CD4-positive, alpha-beta T cell (primary cell): Measurements from ENCODE around the gene PASK. TPM values are rescaled to one million over a fixed set of nuclear protein-coding genes. Genes with fewer than 3 reads are reported as not detected.

Experiments used
- ATAC-seq: fragments of 200-7000 bp; cut with Tn5 transposase; one replicate; pipeline ENCODE4 v1.10.0; 2022; ENCODE audit warnings: mild to moderate bottlenecking; ENCODE audit not compliant: poor library complexity
- CTCF ChIA-PET: fragments of 350-600 bp; sonication (Branson Sonifier 250); formaldehyde crosslinking; loops from one replicate; lab custom pipeline; 2021; ENCODE audit warnings: antibody characterized with exemption, inconsistent platforms; lab: Charles Lee
- POLR2A ChIA-PET: fragments of 350-600 bp; sonication (Branson Sonifier 250); formaldehyde crosslinking; loops from one replicate; lab custom pipeline; 2021; ENCODE audit warnings: antibody characterized with exemption, inconsistent platforms; lab: Charles Lee
- DNase-seq, 14 experiments: peaks; one replicate each; pipeline ENCODE4 v3.0.0-alpha.2; 2013 to 2020; ENCODE audit warnings: mixed read lengths in 2 of 14
- H3K27ac ChIP-seq, 2 donors: one replicate each; pipeline versions ENCODE4 v1.5.1 to v1.7.0; 2013; ENCODE audit warnings: low read length in 2 of 2, low read depth in 1 of 2, mild to moderate bottlenecking in 1 of 2
- H3K27me3 ChIP-seq, 2 experiments: 1 replicate in 1 of 2; 2 replicates in 1 of 2; pipeline versions ENCODE4 v1.6.1 to v1.7.0; 2013; ENCODE audit warnings: low read length in 2 of 2, control low read depth in 1 of 2, mild to moderate bottlenecking in 1 of 2, moderate library complexity in 1 of 2; ENCODE audit not compliant: insufficient read depth in 2 of 2, control insufficient read depth in 1 of 2
- H3K36me3 ChIP-seq: one replicate; pipeline ENCODE4 v1.6.1; 2013; ENCODE audit warnings: low read length, control low read depth; ENCODE audit not compliant: insufficient read depth
- H3K4me1 ChIP-seq: one replicate; pipeline ENCODE4 v1.6.1; 2013; ENCODE audit warnings: low read length, control low read depth; ENCODE audit not compliant: insufficient read depth
- H3K4me3 ChIP-seq: one replicate; pipeline ENCODE4 v1.5.1; 2013; ENCODE audit warnings: mild to moderate bottlenecking, low read length, moderate library complexity
- H3K9me3 ChIP-seq, 2 experiments: 1 replicate in 1 of 2; 2 replicates in 1 of 2; pipeline versions ENCODE4 v1.6.1 to v1.7.0; 2013; ENCODE audit warnings: low read length in 2 of 2, mild to moderate bottlenecking in 2 of 2, control low read depth in 1 of 2, moderate library complexity in 1 of 2; ENCODE audit not compliant: control insufficient read depth in 1 of 2, insufficient read depth in 1 of 2
- H3K27ac Mint-ChIP-seq: one replicate; pipeline ENCODE4 v1.8.0; 2020; ENCODE audit warnings: mixed read lengths
- H3K27me3 Mint-ChIP-seq: one replicate; pipeline ENCODE4 v1.8.0; 2021; ENCODE audit warnings: mixed read lengths
- H3K36me3 Mint-ChIP-seq: one replicate; pipeline ENCODE4 v1.8.0; 2021; ENCODE audit warnings: low read depth, mixed read lengths
- H3K4me1 Mint-ChIP-seq: one replicate; pipeline ENCODE4 v1.8.0; 2021; ENCODE audit warnings: low read depth, mixed read lengths
- H3K4me3 Mint-ChIP-seq: one replicate; pipeline ENCODE4 v1.8.0; 2020; ENCODE audit warnings: mild to moderate bottlenecking, mixed read lengths
- H3K9me3 Mint-ChIP-seq: one replicate; pipeline ENCODE4 v1.8.0; 2020; ENCODE audit warnings: mixed read lengths
- intact Hi-C, 2 experiments: fragments of 100-400 bp; cut with DNase I in 1 of 2; cut with micrococcal nuclease in 1 of 2; formaldehyde crosslinking; loops; one replicate each; pipeline versions ENCODE4 v1.15.1 to v1.9.0; 2023 to 2025; cut with DNase I, micrococcal nuclease
- total RNA-seq, 174 experiments: library from RNA in 2 of 174; stranded (reverse) in 2 of 174; gene quantifications; one replicate each; pipeline ENCODE4 v1.2.3 and lab custom pipeline; 2021 to 2026
- TF ChIP-seq, protein P1 (sequence below): fragments of 200-600 bp; IDR thresholded peaks from one replicate; pipeline ENCODE4 v1.8.0; 2022; ENCODE audit warnings: antibody characterized with exemption, mild to moderate bottlenecking

The PASK gene
- total RNA-seq, 2 experiments from 2014 or later: 78.0 to 87.9 TPM

DNA sequence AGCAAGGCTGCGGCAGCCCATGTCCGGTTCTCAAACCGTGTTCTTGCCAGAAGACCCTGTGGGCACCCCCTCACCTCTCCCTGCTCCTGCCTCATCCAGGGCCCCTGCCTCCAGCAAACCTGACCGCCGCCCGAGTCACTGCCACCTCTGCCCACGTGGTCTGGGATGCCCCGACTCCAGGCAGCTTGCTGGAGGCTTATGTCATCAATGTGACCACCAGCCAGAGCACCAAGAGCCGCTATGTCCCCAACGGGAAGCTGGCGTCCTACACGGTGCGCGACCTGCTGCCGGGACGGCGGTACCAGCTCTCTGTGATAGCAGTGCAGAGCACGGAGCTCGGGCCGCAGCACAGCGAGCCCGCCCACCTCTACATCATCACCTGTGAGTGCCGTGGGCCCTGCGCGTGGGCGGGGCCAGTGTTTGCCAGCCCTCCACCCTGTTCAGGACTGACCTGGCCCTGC is 79.4 kb downstream of the PASK start:
- Histone ChIP-seq H3K36me3 (peaks cover 7% of the 10 kb centered on the region), H3K27ac (no peak overlapping the region), H3K27me3 (no peaks in the 10 kb centered on the region), H3K4me1 (no peaks in the 10 kb centered on the region), H3K9me3 (no peaks in the 10 kb centered on the region), H3K4me3 (no peak overlapping the region)
- intact Hi-C loops: loop anchor here (10.0 kb wide), 2 partner anchors 55 to 155 kb away; no protein-coding TSS in a partner anchor
- Mint-ChIP-seq H3K36me3 (peaks cover 7% of the 10 kb centered on the region), H3K27ac (no peak overlapping the region), H3K9me3 (no peaks in the 10 kb centered on the region), H3K27me3 (no peaks in the 10 kb centered on the region), H3K4me1 (no peaks in the 10 kb centered on the region), H3K4me3 (no peak overlapping the region)
- POLR2A ChIA-PET: interaction anchor here (0.5 kb wide), 1 partner anchor 79 kb away, joined by 3 read pairs; the partner anchor contains the start of gene PASK
- no peak for ATAC-seq
- peak in 1 of 14 experiments; percentile 18 for DNase-seq
- CTCF ChIA-PET: no interaction called here
- TF ChIP-seq, protein P1, sequence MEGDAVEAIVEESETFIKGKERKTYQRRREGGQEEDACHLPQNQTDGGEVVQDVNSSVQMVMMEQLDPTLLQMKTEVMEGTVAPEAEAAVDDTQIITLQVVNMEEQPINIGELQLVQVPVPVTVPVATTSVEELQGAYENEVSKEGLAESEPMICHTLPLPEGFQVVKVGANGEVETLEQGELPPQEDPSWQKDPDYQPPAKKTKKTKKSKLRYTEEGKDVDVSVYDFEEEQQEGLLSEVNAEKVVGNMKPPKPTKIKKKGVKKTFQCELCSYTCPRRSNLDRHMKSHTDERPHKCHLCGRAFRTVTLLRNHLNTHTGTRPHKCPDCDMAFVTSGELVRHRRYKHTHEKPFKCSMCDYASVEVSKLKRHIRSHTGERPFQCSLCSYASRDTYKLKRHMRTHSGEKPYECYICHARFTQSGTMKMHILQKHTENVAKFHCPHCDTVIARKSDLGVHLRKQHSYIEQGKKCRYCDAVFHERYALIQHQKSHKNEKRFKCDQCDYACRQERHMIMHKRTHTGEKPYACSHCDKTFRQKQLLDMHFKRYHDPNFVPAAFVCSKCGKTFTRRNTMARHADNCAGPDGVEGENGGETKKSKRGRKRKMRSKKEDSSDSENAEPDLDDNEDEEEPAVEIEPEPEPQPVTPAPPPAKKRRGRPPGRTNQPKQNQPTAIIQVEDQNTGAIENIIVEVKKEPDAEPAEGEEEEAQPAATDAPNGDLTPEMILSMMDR: no peak

DNA sequence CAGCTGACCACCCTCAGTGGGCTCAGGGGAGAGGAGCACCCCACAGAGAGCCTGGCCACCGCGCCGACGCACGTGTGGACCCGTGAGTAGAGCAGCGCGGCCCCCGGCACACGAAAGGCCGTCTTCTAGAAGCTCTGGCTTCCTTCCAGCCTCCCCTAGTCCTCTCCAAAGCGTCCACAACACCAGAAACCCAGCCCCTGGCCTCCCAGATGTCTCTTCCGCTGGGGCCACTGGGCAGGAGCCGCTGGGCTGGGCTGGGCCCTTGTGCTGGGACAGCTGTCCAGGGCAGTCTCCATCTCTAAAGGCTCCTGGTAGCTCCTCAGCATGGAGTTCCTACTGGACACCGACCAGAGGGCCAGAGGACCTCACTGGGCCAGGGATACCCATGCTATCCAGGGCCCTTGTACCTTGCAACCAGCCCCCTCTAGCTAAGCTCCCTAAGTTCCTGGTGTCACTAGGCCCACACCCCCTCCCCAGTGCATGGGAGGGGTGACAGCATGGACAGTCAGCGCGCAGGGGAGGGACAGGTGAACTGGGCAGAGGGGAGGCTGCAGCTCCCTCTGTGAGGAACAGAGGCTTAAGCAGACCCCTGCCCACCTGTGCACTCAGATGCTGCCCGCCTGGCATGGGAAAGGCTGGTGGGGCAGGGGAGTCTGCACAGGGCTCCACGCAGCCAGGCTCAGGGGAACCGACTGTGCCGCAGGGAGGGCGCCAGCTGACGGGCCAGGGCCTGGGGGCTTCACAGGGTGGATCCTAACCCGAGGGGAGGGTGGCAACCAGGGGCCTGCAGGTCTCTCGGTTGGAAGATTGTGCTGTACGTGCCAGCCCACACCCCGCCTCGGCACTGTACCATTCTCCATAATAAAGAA is 80.1 kb downstream of the PASK start:
- H3K9me3 Mint-ChIP-seq: no peaks in the 10 kb centered on the region
- no peak for DNase-seq
- Histone ChIP-seq H3K27me3 (no peaks in the 10 kb centered on the region), H3K27ac (no peak overlapping the region), H3K9me3 (no peaks in the 10 kb centered on the region), H3K36me3 (no peaks in the 10 kb centered on the region), H3K4me1 (peaks cover 4% of the 10 kb centered on the region), H3K4me3 (no peak overlapping the region)
- TF ChIP-seq, protein P1: no peak
- H3K27ac Mint-ChIP-seq: no peak overlapping the region
- H3K4me3 Mint-ChIP-seq: no peak overlapping the region
- H3K27me3 Mint-ChIP-seq: no peaks in the 10 kb centered on the region
- POLR2A ChIA-PET: interaction anchor here (0.5 to 0.9 kb wide), 2 partner anchors 9 to 80 kb away, joined by 3 read pairs; partner anchors contain the start of gene PASK
- no peaks in the 10 kb centered on the region for H3K4me1 Mint-ChIP-seq
- peaks cover 3% of the 10 kb centered on the region for H3K36me3 Mint-ChIP-seq
- CTCF ChIA-PET: no interaction called here
- intact Hi-C loops: no loop called here
- no peak for ATAC-seq

DNA sequence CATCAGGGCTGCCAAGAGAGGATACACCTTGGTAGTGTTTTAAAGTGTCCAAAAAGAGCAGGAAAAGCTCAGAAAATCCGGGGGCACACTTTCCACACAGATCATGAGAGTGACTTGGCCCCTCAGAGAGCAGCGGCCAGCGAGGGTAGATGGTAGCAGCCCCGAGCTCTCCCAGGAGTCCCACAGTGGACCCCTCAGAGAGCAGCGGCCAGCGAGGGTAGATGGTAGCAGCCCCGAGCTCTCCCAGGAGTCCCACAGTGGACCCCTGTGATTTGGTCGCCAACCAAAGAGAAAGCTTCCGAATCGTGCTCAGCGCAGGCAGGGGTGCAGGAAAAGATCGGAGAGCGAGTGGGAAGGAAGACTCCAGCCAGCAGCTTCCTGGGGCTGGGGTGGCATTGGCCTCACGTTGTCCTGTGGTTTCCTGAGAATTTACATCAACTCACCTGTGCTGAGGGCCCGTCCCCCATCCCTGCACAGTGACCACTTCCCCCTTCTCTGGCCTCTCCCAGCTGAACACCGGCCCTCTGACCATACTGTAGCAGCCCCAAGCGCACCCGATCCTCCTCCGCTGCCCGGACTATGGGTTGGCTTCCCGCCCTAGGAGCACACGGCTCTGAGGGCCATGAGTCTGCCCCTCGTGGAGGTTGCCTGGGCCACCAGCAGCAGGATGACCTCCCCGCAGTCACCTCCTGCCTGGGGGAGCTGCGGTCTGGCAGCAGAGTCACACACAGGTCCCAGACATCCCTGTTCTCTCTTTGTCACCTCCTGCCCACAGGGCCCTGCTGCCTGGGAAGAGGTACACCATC is 80.9 kb downstream of the PASK start:
- H3K27ac ChIP-seq: no peak overlapping the region
- TF ChIP-seq, protein P1: no peak
- H3K4me3 Mint-ChIP-seq: no peak overlapping the region
- ChIA-PET POLR2A (interaction anchor here (0.9 kb wide), 1 partner anchor 10 kb away, joined by 3 read pairs; no protein-coding TSS in a partner anchor), CTCF (no interaction called here)
- DNase-seq (no peak), ATAC-seq (no peak)
- no peaks in the 10 kb centered on the region for H3K36me3 ChIP-seq
- no peaks in the 10 kb centered on the region for H3K27me3 ChIP-seq
- no peaks in the 10 kb centered on the region for H3K9me3 ChIP-seq
- H3K9me3 Mint-ChIP-seq: no peaks in the 10 kb centered on the region
- intact Hi-C loops: no loop called here
- H3K27me3 Mint-ChIP-seq: no peaks in the 10 kb centered on the region
- peaks cover 11% of the 10 kb centered on the region for H3K4me1 ChIP-seq
- H3K4me1 Mint-ChIP-seq: no peaks in the 10 kb centered on the region
- H3K27ac Mint-ChIP-seq: no peak overlapping the region
- H3K36me3 Mint-ChIP-seq: no peaks in the 10 kb centered on the region
- no peak overlapping the region for H3K4me3 ChIP-seq
